UCSD-AML1 (cell line): Measurements from ENCODE around the gene DOK6.

ENCODE experiments used
- DNase-seq: peaks from one replicate; lab custom pipeline; 2025; ENCODE audit not compliant: unreplicated experiment; lab: John Stamatoyannopoulos, UW

Gene DOK6

DNA sequence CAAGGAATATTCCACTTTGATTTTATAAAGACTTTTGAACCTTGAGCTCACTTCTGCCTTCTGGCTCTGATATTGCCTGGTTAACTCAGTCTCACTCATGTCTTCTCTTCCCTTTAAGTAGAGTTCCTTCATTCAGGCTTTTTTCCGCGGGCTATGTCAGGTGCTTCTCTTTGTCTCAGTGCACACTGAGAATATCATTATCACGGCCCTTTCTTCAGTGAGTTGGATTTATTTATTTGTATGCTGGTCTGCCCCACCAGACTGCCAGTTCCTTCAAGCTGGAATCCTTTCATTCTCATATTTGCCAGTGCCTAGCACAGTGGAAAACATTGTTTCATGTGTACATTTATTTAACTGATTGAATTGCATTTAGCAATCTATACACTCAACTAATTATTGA is 136.5 kb downstream of the DOK6 start:
- no peak for DNase-seq

DNA sequence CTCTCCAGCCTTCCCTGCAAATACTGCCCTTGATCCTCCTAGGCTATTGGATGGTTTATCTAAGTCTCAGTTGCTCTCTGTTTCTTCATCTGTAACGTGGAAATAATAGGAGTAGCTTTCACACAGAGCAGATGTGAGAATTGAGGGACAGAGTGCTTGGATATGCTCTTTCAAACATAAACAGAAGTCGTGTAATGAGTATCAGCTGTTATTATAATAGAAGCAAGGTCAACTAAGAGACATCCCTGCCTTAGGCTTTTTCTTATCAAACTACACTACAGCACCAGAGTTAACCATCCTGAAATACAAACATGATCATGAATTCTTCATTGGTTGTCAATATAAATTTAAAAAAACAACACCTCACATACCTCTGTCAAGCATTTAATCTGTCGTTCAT is 138.2 kb downstream of the DOK6 start:
- DNase-seq, result no peak

DNA sequence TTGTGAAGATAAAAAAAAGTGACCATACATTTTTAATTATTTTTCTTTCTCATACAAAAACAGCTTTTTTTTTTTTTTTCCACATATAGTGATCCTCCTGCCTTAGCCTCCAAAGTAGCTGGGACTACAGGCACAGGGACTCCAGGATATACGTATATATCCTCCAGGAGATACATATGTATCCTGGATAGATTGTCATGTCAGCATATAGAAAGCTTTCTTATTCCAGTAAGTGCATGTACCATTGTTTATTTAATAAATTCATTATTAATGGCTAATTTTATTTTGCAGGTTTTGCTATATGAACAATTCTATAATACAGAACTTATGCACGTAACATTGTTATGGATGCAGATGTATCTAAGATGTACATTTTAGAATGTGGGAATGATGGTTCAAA is 138.7 kb downstream of the DOK6 start:
- no peak for DNase-seq

DNA sequence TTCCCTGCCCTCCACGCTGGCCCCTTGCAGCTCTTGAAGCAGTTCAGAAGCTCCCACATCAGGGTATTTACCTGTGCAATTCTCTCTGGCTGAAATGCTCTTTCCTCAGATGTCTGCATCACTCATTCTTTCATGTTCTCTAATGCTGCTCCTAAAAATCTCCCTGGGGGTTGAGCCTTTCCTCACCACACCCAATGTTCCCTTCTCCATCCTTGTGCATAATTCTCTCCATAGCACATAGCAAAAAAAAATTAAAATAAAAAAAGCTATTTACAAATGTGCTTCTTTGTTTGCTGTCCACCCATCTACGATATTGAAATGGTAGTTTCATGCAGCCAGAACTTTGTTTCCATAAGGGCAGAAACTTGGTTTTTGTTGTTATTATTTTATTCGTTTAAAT is 155.5 kb downstream of the DOK6 start:
- DNase-seq, result no peak

DNA sequence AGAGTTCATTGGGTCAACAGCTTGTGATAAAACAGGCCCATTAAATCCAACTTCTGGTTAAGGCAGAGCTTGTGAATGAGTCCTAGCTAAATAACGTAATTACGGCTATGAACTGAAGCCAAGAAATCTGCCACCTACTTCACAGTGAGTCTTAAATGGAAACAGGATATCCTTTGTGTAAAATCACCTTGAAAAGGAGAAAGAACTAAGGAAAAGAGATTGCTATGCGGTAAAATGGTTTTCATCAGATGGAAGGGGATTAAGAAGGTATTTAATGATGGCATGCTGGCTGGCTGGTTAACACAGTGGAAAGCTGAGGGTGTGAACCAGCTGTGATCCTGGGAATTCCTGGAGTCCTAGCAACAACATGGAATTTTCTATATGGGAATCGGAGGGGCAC is 156.6 kb downstream of the DOK6 start:
- DNase-seq, result no peak

DNA sequence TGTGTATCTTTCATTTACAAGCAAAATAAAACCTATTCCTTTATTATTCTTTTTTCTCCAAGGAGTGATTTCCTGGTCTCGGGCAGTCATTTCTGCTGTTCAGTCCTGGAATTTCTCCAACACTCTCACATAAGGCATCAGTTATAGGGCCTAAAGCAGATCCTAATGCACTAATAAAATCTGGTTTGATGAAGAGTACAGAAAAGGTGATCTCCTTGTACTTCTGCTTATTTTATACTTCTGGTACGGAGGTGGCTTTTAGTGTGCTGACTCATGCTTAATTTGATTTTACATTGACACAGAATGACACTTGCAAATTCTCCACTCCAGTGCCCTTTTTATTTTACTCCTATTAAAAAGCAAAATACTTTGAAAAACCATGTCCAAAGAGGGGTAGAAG is 157.4 kb downstream of the DOK6 start:
- no peak for DNase-seq

DNA sequence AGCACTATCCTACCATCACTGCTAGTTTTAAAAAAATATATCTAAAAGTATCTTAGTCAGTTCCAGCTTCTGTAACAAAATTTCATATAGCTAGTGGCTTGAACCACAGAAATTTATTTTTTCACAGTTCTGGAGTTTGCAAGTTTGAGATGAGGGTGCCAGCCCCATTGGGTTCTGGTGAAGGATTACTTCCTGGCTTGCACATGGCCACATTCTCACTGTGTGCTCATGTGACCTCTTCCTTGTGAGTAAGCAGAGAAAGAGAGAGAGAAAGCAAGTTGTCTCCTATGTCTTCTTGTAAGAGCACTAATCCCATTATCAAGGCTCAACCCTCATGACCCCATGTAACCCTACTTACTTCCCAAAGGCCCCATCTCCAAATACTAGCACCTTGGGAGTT is 158.9 kb downstream of the DOK6 start:
- no peak for DNase-seq

DNA sequence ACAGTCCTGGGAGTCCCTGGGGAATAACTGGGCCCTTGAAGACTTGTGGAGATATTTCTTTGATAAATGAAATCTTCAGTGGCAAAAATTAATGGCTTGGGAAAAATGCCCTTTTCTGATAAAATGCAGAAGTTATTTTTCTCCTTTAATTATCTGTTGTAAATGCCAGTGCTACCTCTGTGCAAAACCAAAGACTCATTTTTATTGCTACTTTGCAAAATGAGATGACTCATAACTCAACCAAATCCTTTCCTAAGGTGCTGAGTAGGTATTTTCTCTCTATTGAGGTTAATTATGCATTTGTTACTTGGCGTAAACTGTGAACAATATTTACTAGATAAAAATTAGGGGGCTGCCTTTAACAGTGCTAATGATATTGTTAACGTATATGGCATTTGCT is 163.9 kb downstream of the DOK6 start:
- no peak for DNase-seq

DNA sequence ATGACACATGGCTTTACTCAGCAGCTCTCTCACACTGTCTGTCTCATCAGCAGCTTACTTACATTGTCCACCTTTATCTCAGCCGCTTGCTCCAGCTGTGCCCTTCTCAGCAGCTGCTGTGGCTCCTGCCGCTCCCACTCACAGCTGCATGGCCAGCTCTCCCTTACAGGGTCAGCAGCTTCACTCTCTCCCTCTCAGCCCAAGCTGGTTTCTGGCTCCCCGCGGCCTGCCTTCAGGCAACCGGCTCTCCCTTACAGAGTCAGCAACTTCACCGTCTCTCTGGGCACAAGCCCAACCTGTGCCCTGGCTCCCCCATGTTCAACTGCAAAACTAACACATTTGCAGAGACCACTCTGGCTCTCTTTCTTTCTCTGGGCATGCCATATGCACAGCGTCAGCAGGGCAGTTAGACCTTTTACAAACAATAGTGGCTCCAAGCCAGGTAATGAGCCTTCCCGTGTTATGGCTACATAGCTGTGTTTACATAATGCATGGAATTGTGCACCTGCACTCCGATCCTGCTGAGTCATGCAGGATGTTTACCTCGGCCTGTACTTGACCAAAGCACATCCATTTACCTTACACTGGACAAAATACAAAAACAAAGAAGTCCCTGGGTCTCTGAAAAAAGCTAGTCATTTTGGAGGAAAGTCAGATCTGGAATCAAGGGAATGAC is 167.3 kb downstream of the DOK6 start:
- DNase-seq, result no peak

DNA sequence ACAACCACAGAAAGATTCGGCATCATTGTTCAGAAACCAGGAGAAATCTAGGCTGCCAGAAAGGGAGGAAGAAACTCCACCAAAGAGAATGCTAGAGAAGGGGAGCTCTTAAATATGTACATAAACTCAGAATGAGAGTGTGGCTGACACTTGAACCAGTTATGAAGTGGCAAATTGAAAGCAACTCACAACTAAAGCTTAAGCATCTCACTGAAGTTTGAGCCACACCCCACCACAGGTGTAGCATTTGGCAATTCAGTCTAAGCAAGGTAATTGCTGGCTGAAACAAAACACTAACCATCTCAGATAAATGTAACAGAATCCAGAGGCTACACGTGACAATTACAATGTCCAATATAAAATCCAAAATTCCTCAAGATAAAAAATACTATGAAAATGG is 168.4 kb downstream of the DOK6 start:
- no peak for DNase-seq

DNA sequence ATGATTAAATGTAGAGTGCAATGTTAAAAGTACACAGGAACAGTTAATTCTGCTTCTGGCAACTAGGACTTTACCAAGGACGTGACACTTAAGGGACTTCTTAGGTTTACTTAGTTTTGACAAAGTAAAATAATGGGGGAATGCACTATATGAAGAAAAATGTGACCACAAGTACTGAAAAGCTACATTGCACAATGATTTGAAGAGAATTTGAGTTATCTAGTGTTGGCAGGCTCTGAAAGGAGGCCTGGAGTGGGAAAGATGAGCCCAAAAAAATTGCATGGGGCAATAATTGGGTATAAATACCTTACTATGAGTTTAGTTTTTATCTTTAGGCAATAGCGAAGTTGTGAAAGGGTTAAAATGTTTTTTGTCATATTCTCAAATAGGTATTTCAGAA is 173.7 kb downstream of the DOK6 start:
- DNase-seq, result no peak

DNA sequence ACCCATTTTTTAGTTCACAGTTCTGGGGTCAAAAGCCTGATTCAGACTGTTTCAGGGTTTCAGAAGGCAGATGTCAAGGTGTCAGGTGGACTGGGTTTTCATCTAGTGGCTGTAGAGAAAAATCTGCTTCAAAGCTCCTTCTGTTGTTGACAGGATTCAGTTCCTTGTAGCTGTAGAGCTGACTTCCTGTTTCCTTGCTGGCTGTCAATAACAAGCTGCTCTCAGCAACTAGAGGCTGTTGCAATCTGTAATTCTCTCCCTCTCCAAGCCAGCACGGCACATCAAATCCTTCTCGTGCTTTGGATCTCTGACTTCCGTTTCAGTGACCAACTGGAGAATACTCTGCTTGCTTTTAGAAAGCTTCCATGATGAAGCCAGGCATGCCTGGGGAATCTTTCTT is 179.4 kb downstream of the DOK6 start:
- DNase-seq, result no peak

DNA sequence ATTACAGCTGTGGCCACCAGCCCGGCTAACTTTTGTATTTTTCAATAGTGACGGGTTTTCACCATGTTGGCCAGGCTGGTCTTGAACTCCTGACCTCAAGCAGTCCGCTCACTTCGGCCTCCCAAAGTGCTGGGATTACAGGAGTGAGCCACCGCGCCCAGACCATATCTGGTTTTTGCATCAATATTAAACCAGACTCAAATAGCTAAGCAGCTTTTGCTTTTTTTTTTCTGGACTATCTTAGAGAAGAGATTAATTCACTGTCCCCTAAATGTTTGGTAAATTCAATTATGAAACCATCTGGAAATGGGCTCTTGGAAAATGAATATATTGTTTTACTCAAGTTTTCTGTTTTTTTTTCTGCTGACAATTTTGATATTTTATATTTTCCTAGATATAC is 183.7 kb downstream of the DOK6 start:
- no peak for DNase-seq

DNA sequence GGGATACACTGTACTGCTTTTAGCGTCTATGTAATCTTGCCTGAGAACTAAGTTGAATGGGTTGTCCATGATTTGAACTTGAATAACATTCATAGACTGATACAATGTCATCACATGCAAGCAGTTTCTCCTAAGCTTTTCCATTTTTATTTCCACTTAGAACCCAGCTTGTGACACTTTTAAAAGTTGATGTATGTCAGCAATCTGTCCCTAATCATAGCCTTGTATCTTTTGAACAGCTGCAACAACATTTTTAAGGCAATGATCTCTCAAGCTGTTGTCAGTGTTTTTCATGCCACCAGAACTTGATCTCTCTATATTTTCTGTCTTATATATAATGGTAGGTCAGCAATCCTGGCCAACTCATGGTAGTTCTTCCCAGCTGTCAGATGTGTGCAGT is 185.0 kb downstream of the DOK6 start:
- no peak for DNase-seq

DNA sequence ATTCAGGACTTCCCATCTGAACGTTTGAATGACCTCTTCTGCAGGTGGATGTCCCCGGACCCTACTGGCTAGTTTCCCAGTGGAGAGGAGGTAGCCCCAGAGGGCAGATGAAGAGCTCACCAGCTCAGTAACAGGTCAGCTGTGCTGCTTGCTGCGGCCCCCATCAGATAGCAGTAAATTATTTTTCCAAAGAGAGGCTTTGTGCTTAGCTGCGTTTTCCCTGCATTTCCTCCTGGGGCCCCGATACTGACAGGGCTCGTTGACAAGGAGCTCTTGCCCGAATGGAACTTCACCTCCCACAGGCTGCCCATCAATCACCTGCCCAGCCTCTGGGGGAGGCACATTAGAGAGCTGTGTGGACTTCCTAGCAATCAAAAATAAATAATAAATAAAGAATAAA is 185.8 kb downstream of the DOK6 start:
- DNase-seq, result no peak

DNA sequence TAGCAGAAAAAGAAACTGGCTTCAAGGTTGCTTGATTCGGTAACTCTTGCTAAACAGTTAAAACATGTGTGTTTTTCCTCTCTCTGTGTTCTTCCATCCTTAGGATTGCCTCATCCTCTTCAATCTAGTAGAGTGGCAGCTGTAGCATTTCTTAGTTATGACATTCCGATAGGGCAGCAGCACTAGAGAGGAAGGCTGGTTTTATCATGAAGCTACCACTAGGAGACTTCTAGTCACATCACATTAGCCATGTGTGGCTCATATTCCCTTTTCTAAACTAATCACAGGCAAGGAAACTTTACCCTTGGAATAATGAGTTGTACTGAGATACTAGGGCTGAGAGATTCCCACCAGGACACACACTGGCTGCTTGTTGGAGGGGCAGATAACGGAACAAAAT is 187.6 kb downstream of the DOK6 start:
- no peak for DNase-seq

DNA sequence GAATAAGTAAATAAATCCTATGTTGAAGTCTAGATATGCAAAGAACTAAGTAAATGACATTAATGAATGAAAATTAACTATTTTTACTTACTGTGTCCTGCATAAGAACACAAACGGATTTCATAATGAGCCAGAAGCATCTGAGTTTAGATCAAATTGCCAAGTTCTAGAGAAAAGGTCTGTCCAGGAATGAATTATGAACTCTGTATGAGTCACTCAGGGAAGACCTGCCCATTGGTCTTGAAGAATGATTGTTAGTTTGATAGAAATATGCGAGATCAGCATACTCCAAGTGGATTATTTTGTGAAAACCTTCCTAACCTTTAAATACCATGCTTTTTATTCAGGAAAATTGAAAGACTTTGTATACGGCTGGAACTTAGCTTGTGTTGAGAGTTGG is 189.5 kb downstream of the DOK6 start:
- no peak for DNase-seq

DNA sequence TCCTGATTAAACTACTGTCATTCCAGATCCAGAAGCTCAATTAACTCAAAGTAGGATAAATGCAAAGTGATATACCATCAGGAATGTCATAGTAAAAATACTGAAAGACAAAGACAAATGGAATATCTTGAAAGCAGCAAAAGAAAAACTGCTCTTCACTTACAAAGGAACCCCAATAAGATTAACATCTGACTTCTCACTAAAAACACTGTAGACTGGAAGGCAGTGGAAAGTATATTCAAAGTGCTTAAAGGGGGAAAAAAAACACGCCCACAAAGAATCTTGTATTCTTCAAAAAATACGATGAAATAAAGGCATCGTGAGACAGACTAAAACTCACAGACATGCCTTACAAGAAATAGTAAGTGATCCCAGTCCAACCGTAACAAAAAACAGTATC is 195.7 kb downstream of the DOK6 start:
- DNase-seq, result no peak

DNA sequence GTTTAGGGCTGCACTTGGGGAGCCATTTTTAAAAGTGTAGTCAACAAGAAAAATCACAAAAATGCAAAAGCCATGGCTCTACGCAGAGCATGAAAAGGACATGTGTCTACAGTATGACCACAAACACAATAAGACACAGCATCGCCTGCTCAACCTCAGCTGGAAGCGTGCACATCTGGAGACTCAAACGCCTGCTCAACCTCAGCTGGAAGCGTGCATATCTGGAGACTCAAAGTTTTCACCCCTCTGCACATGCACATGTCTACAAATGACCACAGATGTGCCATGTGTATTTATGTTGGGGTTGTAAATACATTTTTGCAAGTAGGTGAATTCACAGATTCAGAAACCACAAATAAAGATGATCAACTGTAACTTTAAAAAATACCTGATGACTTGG is 196.9 kb downstream of the DOK6 start:
- DNase-seq, result no peak

DNA sequence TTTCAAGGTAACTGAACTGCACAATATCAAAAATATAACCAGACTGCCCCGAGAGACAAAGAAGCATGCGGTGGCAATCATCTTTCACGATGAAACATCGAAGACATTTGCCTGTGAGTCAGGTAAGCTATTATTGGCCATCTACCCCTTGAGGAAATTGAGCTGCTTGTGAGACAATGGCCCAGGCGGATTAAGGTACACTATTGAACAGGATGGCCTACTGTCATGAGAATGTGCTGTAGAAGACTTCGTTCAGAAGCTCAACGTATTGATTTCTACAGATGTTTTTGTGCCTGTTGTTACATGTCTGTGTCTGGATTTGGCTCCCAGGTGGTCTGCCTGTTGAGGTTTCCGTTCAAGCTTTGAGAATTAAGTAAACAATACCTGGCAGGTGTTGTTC is 198.7 kb downstream of the DOK6 start:
- DNase-seq, result no peak

DNA sequence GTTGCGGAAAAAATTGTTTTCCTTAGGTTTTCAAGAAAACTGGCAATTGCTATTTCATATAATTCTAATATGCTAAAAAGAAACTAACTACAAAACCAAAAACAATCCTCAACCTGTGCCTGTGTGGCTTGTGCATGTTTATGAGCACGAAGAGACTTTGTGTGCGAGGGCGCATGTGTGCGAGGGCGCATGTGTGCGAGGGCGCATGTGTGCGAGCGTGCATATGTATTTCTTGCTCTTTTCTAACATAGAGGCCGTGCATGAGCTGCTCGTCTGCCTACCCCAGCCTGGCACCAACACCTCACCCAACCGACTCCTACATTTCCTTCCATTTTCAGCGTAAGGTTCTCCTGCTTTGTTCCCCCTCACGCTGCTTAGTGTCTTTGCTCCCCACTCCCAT is 211.6 kb downstream of the DOK6 start:
- DNase-seq, result no peak

DNA sequence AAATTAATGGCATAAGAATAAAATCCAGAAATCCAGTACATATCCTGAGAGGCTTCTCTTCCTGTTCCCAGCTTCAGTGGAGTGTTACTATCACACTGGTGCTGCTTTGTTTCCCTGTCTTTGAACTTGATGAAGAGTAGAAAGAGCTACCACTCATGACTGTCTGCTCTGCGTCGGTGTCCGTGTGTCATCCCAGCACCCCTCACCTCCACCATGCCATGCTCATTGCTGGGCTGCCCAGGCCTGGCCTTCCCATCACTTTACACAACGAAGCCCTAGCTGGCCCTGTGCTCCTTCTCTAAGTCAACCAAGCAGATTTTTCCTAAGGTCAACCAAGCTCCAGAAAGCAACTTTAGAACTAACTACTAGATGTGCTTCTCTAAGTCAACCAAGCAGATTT is 215.4 kb downstream of the DOK6 start:
- DNase-seq, result no peak

DNA sequence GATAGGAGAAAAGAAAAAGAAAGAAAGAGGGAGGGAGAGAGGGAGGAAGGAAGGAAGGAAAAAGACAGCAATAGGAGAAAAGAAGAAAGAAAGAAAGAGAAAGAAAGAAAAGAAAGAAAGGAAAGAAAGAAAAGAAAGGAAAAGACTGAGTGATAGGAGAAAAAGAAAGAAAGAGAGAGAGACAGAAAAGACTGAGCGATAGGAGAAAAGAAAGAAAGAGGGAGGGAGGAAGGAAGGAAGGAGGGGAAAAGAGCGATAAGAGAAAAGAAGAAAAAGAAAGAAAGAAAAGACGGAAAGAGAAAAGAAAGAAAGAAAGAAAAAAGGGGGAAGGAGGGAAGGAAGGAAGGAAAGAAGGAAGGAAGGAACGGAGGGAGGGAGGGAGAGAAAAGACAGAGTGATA is 216.7 kb downstream of the DOK6 start:
- no peak for DNase-seq

DNA sequence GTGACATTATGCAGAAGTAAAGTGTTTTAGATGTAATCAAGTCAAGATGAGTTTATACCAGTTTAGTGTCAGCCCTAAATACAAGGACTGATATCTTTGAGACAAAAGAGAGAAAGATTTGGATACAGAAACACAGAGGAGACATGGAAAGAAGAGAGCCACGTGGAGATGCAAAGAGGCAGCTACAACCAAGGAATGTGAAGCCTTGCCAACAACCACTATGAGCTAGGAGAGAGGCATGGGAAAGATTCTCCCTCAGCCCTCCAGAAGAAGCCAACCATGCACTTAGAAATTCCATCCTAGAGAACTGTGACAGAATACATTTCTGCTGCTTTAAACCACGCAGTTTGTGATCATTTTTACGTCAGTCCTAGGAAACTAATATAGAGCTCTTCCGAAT is 217.2 kb downstream of the DOK6 start:
- no peak for DNase-seq
